Activated CD8-positive, alpha-beta T cell treated with anti-CD3 and anti-CD28 coated beads, Interleukin-2, amount 10 ng/mL, durations not matched to agents 7 days and 5 days (primary cell): ENCODE measurements around the gene RAB11FIP3. TPM values are rescaled to one million over a fixed set of nuclear protein-coding genes. Genes with fewer than 3 reads are reported as not detected.
"Not testable (repeated sequence)": the region's sequence is repeated elsewhere in the genome, so short reads cannot be mapped to it uniquely, and the experiment has no call there.

Source experiments
- ATAC-seq: fragments of 150-1000 bp; cut with Tn5 transposase; one replicate; pipeline ENCODE4 v1.10.0; 2021; ENCODE audit warnings: moderate library complexity
- CTCF ChIA-PET: fragments of 350-600 bp; sonication (Branson Sonifier 250); formaldehyde crosslinking; loops from one replicate; lab custom pipeline; 2021; ENCODE audit warnings: antibody characterized with exemption; lab: Charles Lee
- POLR2A ChIA-PET: fragments of 350-600 bp; sonication (Branson Sonifier 250); formaldehyde crosslinking; loops from one replicate; lab custom pipeline; 2021; ENCODE audit warnings: antibody characterized with exemption; lab: Charles Lee
- DNase-seq: peaks from one replicate; pipeline ENCODE4 v3.0.0-alpha.2; 2020
- H3K27ac Mint-ChIP-seq: one replicate; pipeline ENCODE4 v1.8.0; 2021; ENCODE audit warnings: mild to moderate bottlenecking, mixed read lengths
- H3K27me3 Mint-ChIP-seq: one replicate; pipeline ENCODE4 v1.8.0; 2021; ENCODE audit warnings: low read depth, mixed read lengths
- H3K36me3 Mint-ChIP-seq: one replicate; pipeline ENCODE4 v1.8.0; 2021; ENCODE audit warnings: low read depth, mixed read lengths
- H3K4me1 Mint-ChIP-seq: one replicate; pipeline ENCODE4 v1.8.0; 2021; ENCODE audit warnings: low read depth, mixed read lengths
- H3K4me3 Mint-ChIP-seq: one replicate; pipeline ENCODE4 v1.8.0; 2021; ENCODE audit warnings: mild to moderate bottlenecking, mixed read lengths
- H3K9me3 Mint-ChIP-seq: one replicate; pipeline ENCODE4 v1.8.0; 2022; ENCODE audit warnings: mixed read lengths; ENCODE audit not compliant: insufficient read depth
- total RNA-seq, 2 experiments: library from RNA; stranded (reverse); gene quantifications; one replicate each; pipeline ENCODE4 v1.2.3, GENCODE V29; 2021

RAB11FIP3 gene
- total RNA-seq, 2 experiments from 2014 or later: 20.7 to 23.4 TPM

GRCh38 chr16:381012-381788 is 44.2 kb upstream of the RAB11FIP3 start:
- ChIA-PET POLR2A (no interaction called here), CTCF (interaction anchor here (1.3 kb wide), 1 partner anchor 19 kb away, joined by 4 read pairs; no protein-coding TSS in a partner anchor)
- Mint-ChIP-seq H3K9me3 (no peaks in the 10 kb centered on the region), H3K27ac (peak overlapping the region; percentile 57), H3K36me3 (peaks cover 4% of the 10 kb centered on the region), H3K4me3 (peak overlapping the region; percentile 80), H3K4me1 (peaks cover 34% of the 10 kb centered on the region), H3K27me3 (peaks cover 4% of the 10 kb centered on the region)
- DNase-seq (no peak), ATAC-seq (peak; percentile 38)

GRCh38 chr16:381789-382717 is 43.4 kb upstream of the RAB11FIP3 start, which contains the start of gene PGAP6:
Gene PGAP6, minus strand, starts transcription at chr16:381978. Its CDS starts 157 bp downstream, at chr16:381821.
- Mint-ChIP-seq H3K9me3 (no peaks in the 10 kb centered on the region), H3K27ac (peak within 1 kb of the TSS; percentile 72), H3K4me1 (peaks cover 35% of the 10 kb centered on the region), H3K27me3 (peaks cover 4% of the 10 kb centered on the region), H3K36me3 (peaks cover 4% of the 10 kb centered on the region), H3K4me3 (peak within 1 kb of the TSS; percentile 82)
- ATAC-seq (peak; percentile 69), DNase-seq (peak; percentile 74)
- ChIA-PET POLR2A (interaction anchor here (0.8 kb wide), 1 partner anchor 11 kb away, joined by 3 read pairs; the partner anchor contains the start of gene MRPL28), CTCF (interaction anchor here (0.9 to 2.2 kb wide), 5 partner anchors 11 to 219 kb away, joined by 3 to 10 read pairs (median 3); no protein-coding TSS in a partner anchor)

- ChIA-PET CTCF (interaction anchor here (0.7 to 2.2 kb wide), 7 partner anchors 9 to 287 kb away, joined by 3 to 10 read pairs (median 3); partner anchors contain the start of gene DECR2), POLR2A (no interaction called here)
Observed at GRCh38 chr16:383326-384051, 42.0 kb upstream of the RAB11FIP3 start.

GRCh38 chr16:386641-387156 is 38.8 kb upstream of the RAB11FIP3 start:
- ATAC-seq: no peak
- H3K27me3 Mint-ChIP-seq: peaks cover 4% of the 10 kb centered on the region

More at GRCh38 chr16:383326-384051, 42.0 kb upstream of the RAB11FIP3 start:
- Mint-ChIP-seq H3K9me3 (no peaks in the 10 kb centered on the region), H3K4me3 (peak overlapping the region; percentile 82), H3K27ac (no peak overlapping the region), H3K27me3 (peaks cover 4% of the 10 kb centered on the region), H3K4me1 (peaks cover 35% of the 10 kb centered on the region), H3K36me3 (peaks cover 4% of the 10 kb centered on the region)
- peak; percentile 33 for ATAC-seq
- DNase-seq: peak; percentile 56

GRCh38 chr16:387761-388666 is 37.4 kb upstream of the RAB11FIP3 start:
- CTCF ChIA-PET, POLR2A ChIA-PET, H3K9me3 Mint-ChIP-seq, ATAC-seq, H3K27me3 Mint-ChIP-seq, H3K27ac Mint-ChIP-seq, DNase-seq, H3K36me3 Mint-ChIP-seq, H3K4me3 Mint-ChIP-seq: not testable (repeated sequence)
- peaks cover 33% of the 10 kb centered on the region for H3K4me1 Mint-ChIP-seq

More at GRCh38 chr16:386641-387156, 38.8 kb upstream of the RAB11FIP3 start:
- ChIA-PET CTCF (no interaction called here), POLR2A (interaction anchor here (0.6 to 0.7 kb wide), 2 partner anchors 47 to 437 kb away, joined by 3 to 4 read pairs; no protein-coding TSS in a partner anchor)
- Mint-ChIP-seq H3K9me3 (no peaks in the 10 kb centered on the region), H3K36me3 (no peaks in the 10 kb centered on the region), H3K4me1 (peaks cover 28% of the 10 kb centered on the region), H3K4me3 (no peak overlapping the region), H3K27ac (no peak overlapping the region)
- no peak for DNase-seq

- H3K4me1 Mint-ChIP-seq: peaks cover 20% of the 10 kb centered on the region
- POLR2A ChIA-PET: no interaction called here
- DNase-seq: no peak
- CTCF ChIA-PET: no interaction called here
- no peaks in the 10 kb centered on the region for H3K27me3 Mint-ChIP-seq
- H3K4me3 Mint-ChIP-seq: no peak overlapping the region
- no peaks in the 10 kb centered on the region for H3K36me3 Mint-ChIP-seq
- no peaks in the 10 kb centered on the region for H3K9me3 Mint-ChIP-seq
- ATAC-seq: no peak
- no peak overlapping the region for H3K27ac Mint-ChIP-seq
Observed at GRCh38 chr16:389352-389751, 36.1 kb upstream of the RAB11FIP3 start.

GRCh38 chr16:391885-392335 is 33.5 kb upstream of the RAB11FIP3 start:
- ATAC-seq: peak; percentile 88
- Mint-ChIP-seq H3K36me3 (no peaks in the 10 kb centered on the region), H3K4me1 (peaks cover 21% of the 10 kb centered on the region), H3K4me3 (no peak overlapping the region), H3K27ac (peak overlapping the region; percentile 58), H3K27me3 (peaks cover 8% of the 10 kb centered on the region), H3K9me3 (no peaks in the 10 kb centered on the region)
- peak; percentile 82 for DNase-seq
- CTCF ChIA-PET: interaction anchor here (0.6 to 2.5 kb wide), 6 partner anchors 9 to 103 kb away, joined by 3 to 10 read pairs (median 5); partner anchors contain the start of genes DECR2 and MRPL28
- POLR2A ChIA-PET: interaction anchor here (1.8 kb wide), 1 partner anchor 9 kb away, joined by 6 read pairs; the partner anchor contains the start of gene DECR2

GRCh38 chr16:392450-393030 is 32.9 kb upstream of the RAB11FIP3 start:
- H3K4me3 Mint-ChIP-seq: no peak overlapping the region
- H3K27ac Mint-ChIP-seq: no peak overlapping the region
- H3K9me3 Mint-ChIP-seq: no peaks in the 10 kb centered on the region
- DNase-seq: no peak
- peaks cover 21% of the 10 kb centered on the region for H3K4me1 Mint-ChIP-seq
- H3K36me3 Mint-ChIP-seq: no peaks in the 10 kb centered on the region
- CTCF ChIA-PET: interaction anchor here (1.0 to 2.5 kb wide), 5 partner anchors 9 to 103 kb away, joined by 3 to 10 read pairs (median 7); partner anchors contain the start of genes DECR2 and MRPL28
- POLR2A ChIA-PET: interaction anchor here (1.8 kb wide), 1 partner anchor 9 kb away, joined by 6 read pairs; the partner anchor contains the start of gene DECR2
- ATAC-seq: no peak
- H3K27me3 Mint-ChIP-seq: peaks cover 8% of the 10 kb centered on the region

- no peak overlapping the region for H3K27ac Mint-ChIP-seq
- H3K9me3 Mint-ChIP-seq: no peaks in the 10 kb centered on the region
- CTCF ChIA-PET: no interaction called here
- H3K4me1 Mint-ChIP-seq: peaks cover 32% of the 10 kb centered on the region
- H3K27me3 Mint-ChIP-seq: peaks cover 14% of the 10 kb centered on the region
- POLR2A ChIA-PET: no interaction called here
- no peaks in the 10 kb centered on the region for H3K36me3 Mint-ChIP-seq
- no peak overlapping the region for H3K4me3 Mint-ChIP-seq
- ATAC-seq (no peak), DNase-seq (no peak)
Observed at GRCh38 chr16:396199-396598, 29.2 kb upstream of the RAB11FIP3 start.
